Upper lobe of left lung (tissue), 4 donors: ENCODE data around the gene RUNDC3A.

ENCODE experiments used
- CTCF ChIP-seq, 6 experiments: fragments of 450-650 bp in 4 of 6; fragments of 200-600 bp in 2 of 6; sonication (generic) in 2 of 6; IDR thresholded peaks; one replicate each; pipeline ENCODE4 v1.5.1; 2016 to 2019; ENCODE audit warnings: antibody characterized with exemption in 6 of 6
- EP300 ChIP-seq, 4 donors: sonication (generic); formaldehyde crosslinking; IDR thresholded peaks; one replicate each; pipeline ENCODE4 v1.5.1; 2017; ENCODE audit warnings: antibody characterized with exemption in 4 of 4, control low read depth in 2 of 4
- POLR2A ChIP-seq, 4 donors: fragments of 450-650 bp; IDR thresholded peaks; one replicate each; pipeline ENCODE4 v1.5.1; 2016 to 2017; ENCODE audit warnings: antibody characterized with exemption in 4 of 4, mild to moderate bottlenecking in 2 of 4
- POLR2AphosphoS5 ChIP-seq, 2 donors: sonication (generic); formaldehyde crosslinking; IDR thresholded peaks; one replicate each; pipeline ENCODE4 v1.5.1; 2017; ENCODE audit warnings: antibody characterized with exemption in 2 of 2

GRCh38 chr17:44355642-44356099 lies 47.3 kb downstream of the RUNDC3A start:
- TF ChIP-seq CTCF (IDR thresholded peaks at IDR 0.05): no peak
- TF ChIP-seq POLR2AphosphoS5 (IDR thresholded peaks at IDR 0.05): no peak
- no peak for TF ChIP-seq POLR2A (IDR thresholded peaks at IDR 0.05)
- no peak for TF ChIP-seq EP300 (IDR thresholded peaks at IDR 0.05)
